Right ventricle myocardium superior (tissue), 1 donor: ENCODE results near the gene HOXA4. TPM values are rescaled to one million over a fixed set of nuclear protein-coding genes. Genes with fewer than 3 reads are reported as not detected.

ENCODE experiments used
- ATAC-seq: fragments of 200-7000 bp; cut with Tn5 transposase; one replicate; pipeline ENCODE4 v1.9.1; 2020; ENCODE audit warnings: mild to moderate bottlenecking; ENCODE audit not compliant: poor library complexity
- DNase-seq: peaks from one replicate; pipeline ENCODE4 v3.0.0-alpha.2; 2020
- intact Hi-C: fragments of 100-400 bp; cut with DNase I; formaldehyde crosslinking; loops from one replicate; pipeline ENCODE4 v1.11.2; 2022
- total RNA-seq: library from RNA; stranded (reverse); fragmentation: NEBNext Ultra II Directional; extraction: Animal tissue kit (Norgen Biotek cat#: 25700); gene quantifications from one replicate; pipeline ENCODE4 v1.2.1, GENCODE V29; 2021
- donor health status: DM: no; HTN: yes; CAD: no; lungs with severe emphysema.

The HOXA4 gene
- total RNA-seq, 1 donor from 2014 or later, result 0.97 TPM

GRCh38 chr7:27126596-27127327 is 3.8 kb downstream of the HOXA4 start:
- intact Hi-C loops, result no loop called here
- ATAC-seq (no peak), DNase-seq (no peak)

GRCh38 chr7:27125986-27126394 is 4.6 kb downstream of the HOXA4 start:
- DNase-seq, result no peak
- intact Hi-C loops, result no loop called here
- no peak for ATAC-seq

- intact Hi-C loops, result no loop called here
- DNase-seq (no peak), ATAC-seq (no peak)
Observed at GRCh38 chr7:27124902-27125689, 5.5 kb downstream of the HOXA4 start.

GRCh38 chr7:27124096-27124901 is 6.3 kb downstream of the HOXA4 start:
- DNase-seq (no peak), ATAC-seq (no peak)
- intact Hi-C loops, result no loop called here

GRCh38 chr7:27123477-27124053 is 7.0 kb downstream of the HOXA4 start:
- ATAC-seq, result no peak
- intact Hi-C loops, result no loop called here
- DNase-seq, result no peak

- ATAC-seq (no peak), DNase-seq (no peak)
- intact Hi-C loops, result no loop called here
Observed at GRCh38 chr7:27123007-27123476, 7.5 kb downstream of the HOXA4 start.

- DNase-seq, result no peak
- no peak for ATAC-seq
- intact Hi-C loops, result no loop called here
Observed at GRCh38 chr7:27122077-27122910, 8.3 kb downstream of the HOXA4 start.

GRCh38 chr7:27121684-27122076 is 8.9 kb downstream of the HOXA4 start:
- intact Hi-C loops, result no loop called here
- DNase-seq, result no peak
- no peak for ATAC-seq

- ATAC-seq, result no peak
Observed at GRCh38 chr7:27119412-27119911, 11.1 kb downstream of the HOXA4 start.

GRCh38 chr7:27118580-27118979 is 12.0 kb downstream of the HOXA4 start:
- intact Hi-C loops, result no loop called here
- ATAC-seq, result no peak
- no peak for DNase-seq

More at GRCh38 chr7:27119412-27119911, 11.1 kb downstream of the HOXA4 start:
- intact Hi-C loops, result no loop called here
- no peak for DNase-seq

- intact Hi-C loops, result no loop called here
- ATAC-seq, result no peak
- DNase-seq, result no peak
Observed at GRCh38 chr7:27117887-27118491, 12.6 kb downstream of the HOXA4 start.

GRCh38 chr7:27116962-27117886 is 13.3 kb downstream of the HOXA4 start:
- no peak for ATAC-seq

GRCh38 chr7:27116031-27116961 is 14.3 kb downstream of the HOXA4 start:
- no peak for DNase-seq
- ATAC-seq, result no peak
- intact Hi-C loops, result no loop called here

More at GRCh38 chr7:27116962-27117886, 13.3 kb downstream of the HOXA4 start:
- no peak for DNase-seq
- intact Hi-C loops, result no loop called here

GRCh38 chr7:27115221-27116026 is 15.1 kb downstream of the HOXA4 start:
- no peak for ATAC-seq
- intact Hi-C loops, result no loop called here
- DNase-seq, result no peak

GRCh38 chr7:27114881-27115220 is 15.7 kb downstream of the HOXA4 start:
- ATAC-seq (no peak), DNase-seq (no peak)
- intact Hi-C loops, result no loop called here
